DND-41 (cell line): ENCODE measurements around the gene KIF11.
A peak's percentile ranks its signal among the peaks of the same experiment; 100 is the strongest.

ENCODE experiments used
- ATAC-seq: fragments of 200-7000 bp; cut with Tn5 transposase; 3 replicates; pipeline ENCODE4 v1.9.1; 2021; ENCODE audit warnings: low read depth; ENCODE audit not compliant: insufficient read depth
- DNase-seq: peaks from one replicate; pipeline ENCODE4 v3.0.0-alpha.2; 2020
- H2AFZ ChIP-seq: 2 replicates; pipeline ENCODE4 v1.6.0; 2012; ENCODE audit warnings: low read depth, low read length
- H3K27ac ChIP-seq: 2 replicates; pipeline ENCODE4 v1.5.1; 2012; ENCODE audit warnings: low read length, inconsistent platforms
- H3K27me3 ChIP-seq: fragments of 200-600 bp; sonication (generic); 2 replicates; pipeline ENCODE4 v1.6.0; 2012; ENCODE audit warnings: low read length, mild to moderate bottlenecking, inconsistent platforms; ENCODE audit not compliant: insufficient read depth, poor library complexity
- H3K36me3 ChIP-seq: 2 replicates; pipeline ENCODE4 v1.5.1; 2012; ENCODE audit warnings: low read length, inconsistent platforms; ENCODE audit not compliant: insufficient read depth
- H3K4me1 ChIP-seq: 2 replicates; pipeline ENCODE4 v1.5.1; 2012; ENCODE audit warnings: mild to moderate bottlenecking, low read length; ENCODE audit not compliant: insufficient read depth
- H3K4me2 ChIP-seq: 2 replicates; pipeline ENCODE4 v1.6.0; 2012; ENCODE audit warnings: mild to moderate bottlenecking, moderate library complexity, low read length, inconsistent platforms; ENCODE audit not compliant: insufficient read depth
- H3K4me3 ChIP-seq, 2 experiments: fragments of 200-600 bp in 1 of 2; shearing (Covaris generic) in 1 of 2; 2 replicates each; pipeline ENCODE4 v1.5.1; 2012 to 2016; ENCODE audit warnings: inconsistent platforms in 2 of 2, low read length in 2 of 2, mild to moderate bottlenecking in 2 of 2, low read depth in 1 of 2, moderate library complexity in 1 of 2
- H3K79me2 ChIP-seq: 2 replicates; pipeline ENCODE4 v1.6.0; 2012; ENCODE audit warnings: low read length, inconsistent platforms; ENCODE audit not compliant: insufficient read depth
- H3K9ac ChIP-seq: 2 replicates; pipeline ENCODE4 v1.6.0; 2012; ENCODE audit warnings: low read depth, mild to moderate bottlenecking, inconsistent platforms, low read length, moderate library complexity
- H3K9me3 ChIP-seq: 2 replicates; pipeline ENCODE4 v1.5.1; 2012; ENCODE audit warnings: low read length, moderate library complexity, mild to moderate bottlenecking, inconsistent platforms; ENCODE audit not compliant: insufficient read depth, severe bottlenecking
- H4K20me1 ChIP-seq: 2 replicates; pipeline ENCODE4 v1.6.0; 2012; ENCODE audit warnings: low read length; ENCODE audit not compliant: insufficient read depth
- CTCF ChIP-seq: IDR thresholded peaks from 2 replicates; pipeline ENCODE4 v1.5.1; 2012; ENCODE audit warnings: borderline replicate concordance, low read length, moderate library complexity, mild to moderate bottlenecking; ENCODE audit not compliant: poor library complexity, severe bottlenecking; ENCODE audit errors: extremely low read depth
- EZH2 ChIP-seq: IDR thresholded peaks from 3 replicates; pipeline ENCODE4 v1.6.1; 2012; ENCODE audit warnings: borderline replicate concordance, low read depth, mild to moderate bottlenecking, moderate library complexity, low read length, inconsistent platforms; ENCODE audit not compliant: severe bottlenecking

Gene KIF11

DNA sequence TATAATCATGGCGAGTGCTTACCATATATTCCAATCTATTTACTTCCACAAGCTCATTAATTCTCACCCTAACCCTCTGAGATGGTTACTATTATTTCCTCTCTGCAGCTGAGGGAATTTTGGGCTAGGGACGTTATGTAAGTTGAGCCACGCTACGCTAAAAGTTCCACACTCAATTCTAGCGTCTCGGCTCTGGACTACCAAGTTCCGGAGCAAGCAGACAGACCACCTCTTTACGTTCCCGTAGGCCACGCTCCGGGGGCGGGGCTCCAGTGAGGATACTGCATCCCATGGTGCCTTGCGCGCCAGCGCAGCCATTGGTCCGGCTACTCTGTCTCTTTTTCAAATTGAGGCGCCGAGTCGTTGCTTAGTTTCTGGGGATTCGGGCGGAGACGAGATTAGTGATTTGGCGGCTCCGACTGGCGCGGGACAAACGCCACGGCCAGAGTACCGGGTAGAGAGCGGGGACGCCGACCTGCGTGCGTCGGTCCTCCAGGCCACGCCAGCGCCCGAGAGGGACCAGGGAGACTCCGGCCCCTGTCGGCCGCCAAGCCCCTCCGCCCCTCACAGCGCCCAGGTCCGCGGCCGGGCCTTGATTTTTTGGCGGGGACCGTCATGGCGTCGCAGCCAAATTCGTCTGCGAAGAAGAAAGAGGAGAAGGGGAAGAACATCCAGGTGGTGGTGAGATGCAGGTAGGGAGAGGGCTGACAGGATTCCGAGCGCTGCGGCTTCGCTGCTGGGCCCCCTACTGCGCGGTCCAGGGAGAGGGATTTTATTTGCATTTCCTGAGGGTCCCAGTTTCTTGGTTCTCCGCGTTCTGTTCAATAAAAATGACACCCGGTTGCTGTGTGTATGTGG is at the start of gene KIF11:
TSS of gene KIF11 (plus strand) at position 370 of the 858 bp plus-strand sequence. CDS start at position 616, 246 bp downstream.
- Histone ChIP-seq H4K20me1 (peaks cover 37% of the 10 kb centered on the region), H3K27me3 (no peaks in the 10 kb centered on the region), H2AFZ (peak within 1 kb of the TSS; percentile 92), H3K9ac (peak within 1 kb of the TSS; percentile 80), H3K36me3 (peaks cover 15% of the 10 kb centered on the region), H3K9me3 (no peaks in the 10 kb centered on the region), H3K4me1 (peaks cover 57% of the 10 kb centered on the region), H3K4me2 (peak within 1 kb of the TSS; percentile 86), H3K4me3 (peak within 1 kb of the TSS; percentile 38 to 66), H3K79me2 (peaks cover 62% of the 10 kb centered on the region), H3K27ac (peak within 1 kb of the TSS; percentile 88)
- DNase-seq (peak; percentile 98), ATAC-seq (peak; percentile 84)
- TF ChIP-seq CTCF (peak; percentile 17), EZH2 (no peak)

GRCh38 chr10:92544296-92544695 is 48.6 kb upstream of the KIF11 start:
- Histone ChIP-seq H3K9ac (no peak overlapping the region), H3K36me3 (peaks cover 15% of the 10 kb centered on the region)

DNA sequence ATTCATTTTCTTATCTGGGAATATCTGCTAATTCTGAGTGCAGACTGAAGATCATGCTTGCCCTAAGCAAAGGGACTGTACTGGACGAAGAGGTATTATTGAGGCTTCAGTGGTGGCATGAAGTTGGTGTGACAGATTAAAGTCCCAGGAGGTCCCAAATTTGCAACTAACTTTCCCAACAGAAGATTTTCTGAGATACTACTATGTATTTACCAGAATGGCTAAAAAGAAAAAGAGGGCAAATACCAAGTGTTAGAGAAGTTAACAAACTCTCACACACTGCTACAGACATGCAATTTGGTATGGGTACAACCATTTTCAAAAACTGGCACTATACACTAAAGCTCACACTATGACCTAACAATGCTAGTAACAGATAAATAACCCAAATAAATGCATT is 47.4 kb upstream of the KIF11 start:
- H2AFZ ChIP-seq, result no peak overlapping the region
- no peak for ATAC-seq
- H3K9me3 ChIP-seq, result no peaks in the 10 kb centered on the region
- H3K4me3 ChIP-seq, result no peak overlapping the region
- TF ChIP-seq EZH2 (no peak), CTCF (no peak)
- H3K27me3 ChIP-seq, result no peaks in the 10 kb centered on the region
- H3K27ac ChIP-seq, result no peak overlapping the region
- H3K79me2 ChIP-seq, result peaks cover 55% of the 10 kb centered on the region
- H3K36me3 ChIP-seq, result peaks cover 15% of the 10 kb centered on the region
- H3K4me1 ChIP-seq, result peaks cover 13% of the 10 kb centered on the region
- no peak for DNase-seq
- no peak overlapping the region for H3K9ac ChIP-seq
- H3K4me2 ChIP-seq, result no peak overlapping the region
- H4K20me1 ChIP-seq, result peaks cover 23% of the 10 kb centered on the region; the same call in 1 of the 2 replicates

More at GRCh38 chr10:92544296-92544695, 48.6 kb upstream of the KIF11 start:
- Histone ChIP-seq H3K4me3 (no peak overlapping the region), H4K20me1 (peaks cover 23% of the 10 kb centered on the region; the same call in 1 of the 2 replicates), H3K27me3 (no peaks in the 10 kb centered on the region), H3K4me2 (no peak overlapping the region), H3K9me3 (no peaks in the 10 kb centered on the region), H3K79me2 (peaks cover 58% of the 10 kb centered on the region), H3K27ac (no peak overlapping the region), H2AFZ (no peak overlapping the region), H3K4me1 (peaks cover 13% of the 10 kb centered on the region)
- TF ChIP-seq CTCF, result no peak
- TF ChIP-seq EZH2, result no peak
- DNase-seq, result peak; percentile 59
- ATAC-seq, result peak; percentile 94
